KMS-11 (cell line): ENCODE data around the gene AARS2.

Experiments used
- H2AFZ ChIP-seq: fragments of 200-600 bp; sonication (generic); 2 replicates; pipeline ENCODE4 v1.6.1; 2016; ENCODE audit warnings: antibody characterized with exemption, mixed run types, low read depth
- H3K27ac ChIP-seq: fragments of 200-600 bp; sonication (generic); 2 replicates; pipeline ENCODE4 v1.6.1; 2016; ENCODE audit warnings: mild to moderate bottlenecking, mixed run types
- H3K27me3 ChIP-seq: fragments of 200-600 bp; sonication (generic); 2 replicates; pipeline ENCODE4 v1.6.1; 2017; ENCODE audit warnings: mild to moderate bottlenecking, low read depth, mixed run types, moderate library complexity; ENCODE audit not compliant: insufficient read depth
- H3K36me3 ChIP-seq: fragments of 200-600 bp; sonication (generic); 2 replicates; pipeline ENCODE4 v1.6.1; 2017; ENCODE audit warnings: mild to moderate bottlenecking, mixed run types; ENCODE audit not compliant: insufficient read depth
- H3K4me1 ChIP-seq: fragments of 200-600 bp; sonication (generic); 2 replicates; pipeline ENCODE4 v1.6.1; 2016; ENCODE audit warnings: mild to moderate bottlenecking, low read depth, mixed run types; ENCODE audit not compliant: poor library complexity, severe bottlenecking
- H3K4me2 ChIP-seq: fragments of 200-600 bp; sonication (generic); 2 replicates; pipeline ENCODE4 v1.7.0; 2016; ENCODE audit warnings: mild to moderate bottlenecking, mixed run types
- H3K4me3 ChIP-seq: fragments of 200-600 bp; sonication (generic); IDR thresholded peaks from 2 replicates; pipeline ENCODE4 v1.6.1; 2017; ENCODE audit warnings: low read depth, low read length, mixed read lengths; ENCODE audit not compliant: insufficient read depth
- H3K79me2 ChIP-seq: fragments of 200-600 bp; sonication (generic); 2 replicates; pipeline ENCODE4 v1.6.1; 2016; ENCODE audit warnings: low read depth, mixed run types; ENCODE audit not compliant: insufficient read depth
- H3K9ac ChIP-seq: fragments of 200-600 bp; sonication (generic); 2 replicates; pipeline ENCODE4 v1.6.1; 2016; ENCODE audit warnings: mild to moderate bottlenecking, mixed run types
- H4K20me1 ChIP-seq: fragments of 200-600 bp; sonication (generic); 2 replicates; pipeline ENCODE4 v1.6.1; 2016; ENCODE audit warnings: mild to moderate bottlenecking, mixed run types; ENCODE audit not compliant: insufficient read depth
- CTCF ChIP-seq: fragments of 200-600 bp; sonication (generic); conservative IDR thresholded peaks from 2 replicates; pipeline ENCODE4 v1.6.1; 2017; ENCODE audit warnings: low read depth, mild to moderate bottlenecking, antibody characterized with exemption, low read length, moderate library complexity, mixed read lengths

AARS2 gene

GRCh38 chr6:44275271-44275748 lies 37.8 kb downstream of the AARS2 start:
- Histone ChIP-seq H4K20me1 (no peaks in the 10 kb centered on the region), H3K9ac (no peak overlapping the region), H3K4me1 (no peaks in the 10 kb centered on the region), H3K36me3 (no peaks in the 10 kb centered on the region), H3K4me2 (no peak overlapping the region), H3K79me2 (no peaks in the 10 kb centered on the region), H2AFZ (no peak overlapping the region), H3K4me3 (no peak overlapping the region), H3K27me3 (peaks cover 56% of the 10 kb centered on the region), H3K27ac (no peak overlapping the region)
- TF ChIP-seq CTCF, result no peak

- no peaks in the 10 kb centered on the region for H3K79me2 ChIP-seq
- H4K20me1 ChIP-seq, result no peaks in the 10 kb centered on the region
- H3K27me3 ChIP-seq, result peaks cover 55% of the 10 kb centered on the region
- no peaks in the 10 kb centered on the region for H3K4me1 ChIP-seq
- no peak overlapping the region for H3K27ac ChIP-seq
- no peak overlapping the region for H2AFZ ChIP-seq
- H3K4me2 ChIP-seq, result no peak overlapping the region
- TF ChIP-seq CTCF, result no peak
- no peak overlapping the region for H3K9ac ChIP-seq
- no peaks in the 10 kb centered on the region for H3K36me3 ChIP-seq
- H3K4me3 ChIP-seq, result no peak overlapping the region
Measured at GRCh38 chr6:44273617-44274016, 39.5 kb downstream of the AARS2 start.

- TF ChIP-seq CTCF, result no peak
Measured at GRCh38 chr6:44272999-44273566, 40.1 kb downstream of the AARS2 start.

GRCh38 chr6:44272529-44272928 lies 40.6 kb downstream of the AARS2 start:
- no peaks in the 10 kb centered on the region for H4K20me1 ChIP-seq
- H3K27me3 ChIP-seq, result peaks cover 46% of the 10 kb centered on the region
- TF ChIP-seq CTCF, result no peak

More at GRCh38 chr6:44272999-44273566, 40.1 kb downstream of the AARS2 start:
- Histone ChIP-seq H3K4me3 (no peak overlapping the region), H3K9ac (no peak overlapping the region), H3K36me3 (no peaks in the 10 kb centered on the region), H3K4me1 (no peaks in the 10 kb centered on the region), H4K20me1 (no peaks in the 10 kb centered on the region), H3K4me2 (no peak overlapping the region), H3K79me2 (no peaks in the 10 kb centered on the region), H3K27me3 (peaks cover 50% of the 10 kb centered on the region), H3K27ac (no peak overlapping the region), H2AFZ (no peak overlapping the region)

More at GRCh38 chr6:44272529-44272928, 40.6 kb downstream of the AARS2 start:
- H2AFZ ChIP-seq, result no peak overlapping the region
- peaks cover 5% of the 10 kb centered on the region for H3K4me1 ChIP-seq
- no peak overlapping the region for H3K9ac ChIP-seq
- no peak overlapping the region for H3K4me2 ChIP-seq
- no peak overlapping the region for H3K4me3 ChIP-seq
- no peaks in the 10 kb centered on the region for H3K79me2 ChIP-seq
- no peaks in the 10 kb centered on the region for H3K36me3 ChIP-seq
- no peak overlapping the region for H3K27ac ChIP-seq
